ENCODE results near the gene PRR19. TPM values are rescaled to one million over a fixed set of nuclear protein-coding genes. Genes with fewer than 3 reads are reported as not detected.

PRR19 gene
- total RNA-seq, 1 experiment from 2014 or later, result 3.2 TPM

GRCh38 chr19:42286349-42287016, 15.4 kb upstream of the PRR19 start:
- Histone ChIP-seq H4K8ac (replicated peaks; ENCODE audit: insufficient read length, low read depth, low read length) (no peak overlapping the region), H3K18ac (ENCODE audit: insufficient read length, low read depth, low read length) (no peak overlapping the region), H4K20me1 (ENCODE audit: control insufficient read depth, insufficient read depth, insufficient read length) (peaks cover 3% of the 10 kb centered on the region), H3K56ac (ENCODE audit: insufficient read length, low read depth, low read length) (no peak overlapping the region), H3K9ac (ENCODE audit: extremely low read depth, insufficient read length, low read length) (no peak overlapping the region), H3K4ac (ENCODE audit: low read depth, low read length) (no peak overlapping the region), H2AFZ (ENCODE audit: low read length) (no peak overlapping the region), H4K5ac (ENCODE audit: insufficient read length, low read depth, low read length) (no peak overlapping the region), H2BK120ac (ENCODE audit: low read depth, low read length, poor library complexity, severe bottlenecking) (no peak overlapping the region), H2BK5ac (ENCODE audit: insufficient read length, low read length) (no peak overlapping the region), H3K23me2 (ENCODE audit: insufficient read length, low read depth, low read length, poor library complexity, severe bottlenecking) (peaks cover 14% of the 10 kb centered on the region), H2BK15ac (ENCODE audit: low read depth, low read length) (no peak overlapping the region), H3K4me2 (ENCODE audit: insufficient read depth, insufficient read length, low read length) (no peak overlapping the region), H3K23ac (ENCODE audit: insufficient read length, low read depth, low read length) (no peak overlapping the region), H3K79me2 (ENCODE audit: insufficient read depth, low read length) (peaks cover 3% of the 10 kb centered on the region; the same call in 1 of the 2 replicates), H3K79me1 (ENCODE audit: insufficient read depth, low read depth, low read length, poor library complexity, severe bottlenecking) (peaks cover 11% of the 10 kb centered on the region), H3K9me3 (ENCODE audit: control insufficient read depth, low read depth, low read length) (no peaks in the 10 kb centered on the region), H3K27ac (ENCODE audit: insufficient read length, low read depth, low read length) (no peak overlapping the region), H3K14ac (ENCODE audit: insufficient read depth, low read length) (no peak overlapping the region; the same call in 1 of the 2 replicates), H3K27me3 (ENCODE audit: insufficient read depth, low read length) (no peaks in the 10 kb centered on the region), H3K4me1 (ENCODE audit: insufficient read depth, low read length) (peaks cover 8% of the 10 kb centered on the region; the same call in 1 of the 2 replicates), H3T11ph (ENCODE audit: low read length) (no peak overlapping the region), H4K91ac (ENCODE audit: insufficient read length, low read depth, low read length) (no peak overlapping the region), H2BK20ac (ENCODE audit: low read depth, low read length, poor library complexity, severe bottlenecking) (no peak overlapping the region), H2AK5ac (ENCODE audit: insufficient read length, low read length) (no peak overlapping the region), H2BK12ac (ENCODE audit: insufficient read length, low read depth, low read length) (no peak overlapping the region)
- Mint-ChIP-seq H3K27me3 (ENCODE audit: low read depth) (no peaks in the 10 kb centered on the region; the same call in 1 of the 2 replicates), H3K36me3 (ENCODE audit: insufficient read depth in 1 of 3, low read depth in 3 of 3) (peaks cover 12 to 39% (median 37%) of the 10 kb centered on the region in 3 experiments), H3K27ac (no peak overlapping the region; a peak in 2 of 7 replicates), H3K9me3 (no peaks in the 10 kb centered on the region), H3K4me3 (peak overlapping the region; percentile 39; a peak in 2 of 5 replicates), H3K4me1 (peaks cover 25 to 42% of the 10 kb centered on the region in 2 experiments)
- whole genome bisulfite sequencing (ENCODE audit: extremely low coverage, insufficient read length, low lambda C conversion rate), result no CpG with 5 or more reads among the region's 13 CpGs
- peak; percentile 24 for DNase-seq
- no peak for TF ChIP-seq CTCF (conservative IDR thresholded peaks at IDR 0.05)
